IMR-90 (cell line): ENCODE measurements around the gene ZNF714. TPM values are rescaled to one million over a fixed set of nuclear protein-coding genes. Genes with fewer than 3 reads are reported as not detected.

ENCODE experiments used
- ATAC-seq: fragments of 200-7000 bp; cut with Tn5 transposase; 2 replicates; pipeline ENCODE4 v1.9.1; 2020; ENCODE audit warnings: low read depth, mild to moderate bottlenecking, moderate library complexity
- BruUV-seq: library from RNA; stranded (reverse); fragments of 400-500 nt; replicated peaks from 2 replicates; lab custom pipeline; 2021; lab: Mats Ljungman, UMichigan
- CTCF ChIA-PET: fragments of 300-600 bp; formaldehyde crosslinking; extraction: SDS; loops from one replicate; lab custom pipeline; 2021; ENCODE audit warnings: antibody characterized with exemption; lab: Yijun Ruan, JAX
- POLR2A ChIA-PET: fragments of 300-600 bp; sonication (Branson Sonifier 250); formaldehyde crosslinking; loops from one replicate; lab custom pipeline; 2022; ENCODE audit warnings: antibody characterized with exemption; ENCODE audit not compliant: unreplicated experiment; lab: Charles Lee
- DNase-seq: peaks from one replicate; pipeline ENCODE4 v3.0.0; 2013
- H2AFZ ChIP-seq: replicated peaks from 2 replicates; pipeline ENCODE3; 2013; ENCODE audit warnings: low read length, mild to moderate bottlenecking; ENCODE audit not compliant: poor library complexity
- H2AK5ac ChIP-seq: 2 replicates; pipeline ENCODE4 v1.6.1; 2013; ENCODE audit warnings: low read depth, low read length, inconsistent platforms
- H2AK9ac ChIP-seq: replicated peaks from 2 replicates; pipeline ENCODE3; 2013; ENCODE audit warnings: mild to moderate bottlenecking, low read depth, low read length, moderate library complexity; ENCODE audit not compliant: poor library complexity
- H2BK120ac ChIP-seq: 2 replicates; pipeline ENCODE4 v1.6.1; 2013; ENCODE audit warnings: low read depth, low read length, inconsistent platforms
- H2BK15ac ChIP-seq: 3 replicates; pipeline ENCODE4 v1.6.1; 2013; ENCODE audit warnings: low read depth, low read length, inconsistent platforms
- H2BK20ac ChIP-seq: 2 replicates; pipeline ENCODE4 v1.6.1; 2013; ENCODE audit warnings: low read depth, mild to moderate bottlenecking, inconsistent platforms, low read length, moderate library complexity
- H2BK5ac ChIP-seq: 2 replicates; pipeline ENCODE4 v1.6.1; 2013; ENCODE audit warnings: mild to moderate bottlenecking, low read depth, low read length, inconsistent platforms; ENCODE audit not compliant: poor library complexity, severe bottlenecking
- H3K14ac ChIP-seq: replicated peaks from 2 replicates; pipeline ENCODE4 v1.6.1; 2013; ENCODE audit warnings: low read depth, low read length, inconsistent platforms
- H3K18ac ChIP-seq: 2 replicates; pipeline ENCODE4 v1.6.1; 2013; ENCODE audit warnings: low read depth, low read length, control low read depth
- H3K23ac ChIP-seq: 2 replicates; pipeline ENCODE4 v1.6.1; 2013; ENCODE audit warnings: low read depth, low read length, inconsistent platforms
- H3K27ac ChIP-seq: 2 replicates; pipeline ENCODE4 v1.5.1; 2013; ENCODE audit warnings: mild to moderate bottlenecking, control low read depth, low read length; ENCODE audit not compliant: insufficient read depth
- H3K27me3 ChIP-seq: 2 replicates; pipeline ENCODE4 v1.6.1; 2013; ENCODE audit warnings: low read length; ENCODE audit not compliant: control insufficient read depth, insufficient read depth
- H3K36me3 ChIP-seq: 2 replicates; pipeline ENCODE4 v1.6.1; 2013; ENCODE audit warnings: low read length, mixed read lengths; ENCODE audit not compliant: control insufficient read depth, insufficient read depth
- H3K4ac ChIP-seq: 2 replicates; pipeline ENCODE4 v1.6.1; 2013; ENCODE audit warnings: low read depth, low read length, inconsistent platforms
- H3K4me1 ChIP-seq: 2 replicates; pipeline ENCODE4 v1.6.1; 2013; ENCODE audit warnings: low read length, mixed read lengths; ENCODE audit not compliant: control insufficient read depth, insufficient read depth
- H3K4me2 ChIP-seq: 2 replicates; pipeline ENCODE4 v1.6.1; 2013; ENCODE audit warnings: low read depth, mild to moderate bottlenecking, control low read depth, low read length, moderate library complexity
- H3K4me3 ChIP-seq: 2 replicates; pipeline ENCODE4 v1.5.1; 2013; ENCODE audit warnings: low read depth, mild to moderate bottlenecking, control low read depth, low read length, moderate library complexity; ENCODE audit not compliant: insufficient read depth
- H3K56ac ChIP-seq: 2 replicates; pipeline ENCODE4 v1.6.1; 2013; ENCODE audit warnings: low read length, inconsistent platforms; ENCODE audit not compliant: insufficient read depth; ENCODE audit errors: extremely low read depth
- H3K79me1 ChIP-seq, 2 experiments: 2 replicates each; pipeline ENCODE4 v1.6.1; 2013; ENCODE audit warnings: low read length in 2 of 2, inconsistent platforms in 1 of 2, low read depth in 1 of 2
- H3K9ac ChIP-seq: 2 replicates; pipeline ENCODE4 v1.6.1; 2013; ENCODE audit warnings: low read depth, low read length, control low read depth
- H3K9me1 ChIP-seq: 2 replicates; pipeline ENCODE4 v1.6.1; 2013; ENCODE audit warnings: low read length, inconsistent platforms; ENCODE audit not compliant: insufficient read depth
- H3K9me3 ChIP-seq: 2 replicates; pipeline ENCODE4 v1.6.1; 2013; ENCODE audit warnings: low read length; ENCODE audit not compliant: control insufficient read depth, insufficient read depth
- H4K20me1 ChIP-seq: 2 replicates; pipeline ENCODE4 v1.6.1; 2013; ENCODE audit warnings: low read length, inconsistent platforms; ENCODE audit not compliant: insufficient read depth
- H4K5ac ChIP-seq: 2 replicates; pipeline ENCODE4 v1.6.1; 2013; ENCODE audit warnings: mild to moderate bottlenecking, low read depth, low read length, control low read depth
- H4K8ac ChIP-seq, 2 experiments: 2 replicates each; pipeline ENCODE4 v1.6.1; 2013; ENCODE audit warnings: low read depth in 2 of 2, low read length in 2 of 2, control low read depth in 1 of 2, inconsistent platforms in 1 of 2
- H4K91ac ChIP-seq: 2 replicates; pipeline ENCODE4 v1.6.1; 2013; ENCODE audit warnings: low read depth, low read length, inconsistent platforms; ENCODE audit not compliant: insufficient read depth
- FOS ChIP-seq: fragments of 150-350 bp; IDR thresholded peaks from 2 replicates; pipeline ENCODE4 v1.6.1; 2016; ENCODE audit warnings: low read depth, low read length
- MAZ ChIP-seq: IDR thresholded peaks from 2 replicates; pipeline ENCODE4 v1.6.1; 2012; ENCODE audit warnings: low read depth, mild to moderate bottlenecking, low read length, improper control_type of control experiment, moderate library complexity, borderline replicate concordance
- MXI1 ChIP-seq: IDR thresholded peaks from 2 replicates; pipeline ENCODE4 v1.6.1; 2012; ENCODE audit warnings: low read depth, mild to moderate bottlenecking, low read length, moderate library complexity, borderline replicate concordance
- NFE2L2 ChIP-seq: fragments of 150-350 bp; IDR thresholded peaks from 2 replicates; pipeline ENCODE4 v1.6.1; 2016; ENCODE audit warnings: low read depth, mild to moderate bottlenecking, low read length
- POLR2A ChIP-seq: IDR thresholded peaks from 2 replicates; pipeline ENCODE4 v1.6.1; 2012; ENCODE audit warnings: mild to moderate bottlenecking, low read depth, low read length
- RCOR1 ChIP-seq: IDR thresholded peaks from 2 replicates; pipeline ENCODE4 v1.6.1; 2012; ENCODE audit warnings: mild to moderate bottlenecking, low read length, improper control_type of control experiment; ENCODE audit not compliant: insufficient replicate concordance
- RFX5 ChIP-seq: IDR thresholded peaks from 2 replicates; pipeline ENCODE4 v1.8.0; 2012; ENCODE audit warnings: low read depth, mild to moderate bottlenecking, low read length, moderate library complexity
- SMC3 ChIP-seq: fragments of 150-350 bp; IDR thresholded peaks from 2 replicates; pipeline ENCODE4 v1.6.1; 2016; ENCODE audit warnings: low read depth, mild to moderate bottlenecking, antibody characterized with exemption, low read length, moderate library complexity
- WGBS, 2 experiments: methylation state at CpG; one replicate each; pipeline versions ENCODE4 v1.1.5 to v1.1.7; 2013; ENCODE audit warnings: missing lambda C conversion rate in 2 of 2; ENCODE audit not compliant: insufficient read length in 1 of 2; ENCODE audit errors: extremely low coverage in 2 of 2; 5-methylcytosine and 5-hydroxymethylcytosine counted together
- dilution Hi-C: fragments of 300-500 bp; cut with HindIII; formaldehyde crosslinking; loops from one replicate; pipeline ENCODE4 v1.14.3; 2018; ENCODE audit warnings: low sequenced_read_pairs; ENCODE audit not compliant: unreplicated experiment
- in situ Hi-C: fragments of 300-500 bp; cut with MboI; formaldehyde crosslinking; loops from 3 replicates; pipeline ENCODE4 v1.14.3; 2019; ENCODE audit warnings: low sequenced_read_pairs, inconsistent platforms, mixed read lengths
- intact Hi-C: fragments of 100-400 bp; cut with micrococcal nuclease; formaldehyde crosslinking; loops from 2 replicates; pipeline ENCODE4 v1.10.0; 2022
- polyA plus RNA-seq, 3 experiments: library from polyadenylated mRNA; depleted of rRNA; stranded (reverse); fragments of >200 nt; gene quantifications; 2 replicates each; pipeline ENCODE4 v1.2.3, GENCODE V29; 2012; ENCODE audit warnings: low replicate concordance in 1 of 3
- total RNA-seq: library from RNA; depleted of rRNA; stranded (reverse); fragments of >200 nt; gene quantifications from 2 replicates; pipeline ENCODE4 v1.2.3, GENCODE V29; 2012
- TF ChIP-seq, protein P1 (sequence below): fragments of 150-350 bp; IDR thresholded peaks from 2 replicates; pipeline ENCODE4 v1.6.1; 2017; ENCODE audit warnings: mild to moderate bottlenecking, antibody characterized with exemption, low read length, low read depth

Gene ZNF714
- total and polyA plus RNA-seq, 2 of the 4 experiments (the other 2 are of a cell fraction): 7.2 to 14.3 TPM

DNA sequence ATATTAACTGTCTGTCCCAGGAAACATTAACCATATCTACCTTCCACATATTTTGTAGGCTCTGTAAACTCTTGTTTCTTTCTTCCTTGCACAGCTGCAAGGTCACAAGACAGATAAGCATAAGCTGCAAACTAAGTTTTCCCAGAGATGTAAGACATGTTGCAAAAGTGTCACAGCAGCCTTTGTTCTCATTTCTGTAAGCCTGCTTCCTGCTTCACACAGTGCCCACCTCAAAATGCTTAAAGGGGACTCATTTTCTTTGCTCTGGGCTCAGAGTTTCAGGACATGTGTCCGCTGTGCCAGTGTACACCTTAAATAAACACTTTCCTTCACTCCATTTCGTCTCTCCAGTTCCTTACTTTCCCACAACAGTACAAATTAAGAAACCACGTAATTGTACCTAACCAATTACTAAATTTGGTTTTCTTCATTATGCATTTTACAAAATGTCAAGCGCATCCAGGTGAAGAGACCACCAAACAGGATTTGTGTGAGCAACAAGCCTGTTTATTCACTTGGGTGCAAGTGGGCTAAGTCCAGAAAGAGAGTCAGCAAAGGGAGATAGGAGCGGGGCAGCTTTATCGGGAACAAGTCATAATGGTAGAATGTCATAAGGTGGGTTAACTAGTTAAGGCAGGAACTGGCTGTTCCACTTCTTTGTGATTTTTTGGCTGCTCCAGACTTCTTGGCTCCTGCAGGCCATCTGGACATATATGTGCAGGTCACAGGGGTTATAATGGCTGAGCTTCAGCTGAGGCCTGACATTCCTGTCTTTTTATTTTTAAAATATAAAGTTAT lies 47.1 kb downstream of the ZNF714 start:
- intact Hi-C loops: no loop called here
- no peak overlapping the region for H3K14ac ChIP-seq
- WGBS, 2 experiments: 76% methylated on average over 4 of the region's 6 CpGs; no CpG with 5 or more reads in 1 of the 2 experiments
- no peaks in the 10 kb centered on the region for H3K79me1 ChIP-seq
- H2BK120ac ChIP-seq: no peak overlapping the region
- no peaks in the 10 kb centered on the region for H3K4me1 ChIP-seq
- no peaks in the 10 kb centered on the region for H4K20me1 ChIP-seq
- H3K4me2 ChIP-seq: no peak overlapping the region
- no peak overlapping the region for H2BK20ac ChIP-seq
- dilution Hi-C loops: no loop called here
- no peak overlapping the region for H2BK5ac ChIP-seq
- no peak overlapping the region for H4K8ac ChIP-seq
- H2AK5ac ChIP-seq: no peak overlapping the region
- no peaks in the 10 kb centered on the region for H3K27me3 ChIP-seq
- H2BK15ac ChIP-seq: no peak overlapping the region
- H2AK9ac ChIP-seq: no peak overlapping the region
- H4K5ac ChIP-seq: no peak overlapping the region
- ATAC-seq (no peak), DNase-seq (no peak)
- no TSS peak for BruUV-seq
- no peak overlapping the region for H3K9ac ChIP-seq
- no peak overlapping the region for H2AFZ ChIP-seq
- TF ChIP-seq, protein P1, sequence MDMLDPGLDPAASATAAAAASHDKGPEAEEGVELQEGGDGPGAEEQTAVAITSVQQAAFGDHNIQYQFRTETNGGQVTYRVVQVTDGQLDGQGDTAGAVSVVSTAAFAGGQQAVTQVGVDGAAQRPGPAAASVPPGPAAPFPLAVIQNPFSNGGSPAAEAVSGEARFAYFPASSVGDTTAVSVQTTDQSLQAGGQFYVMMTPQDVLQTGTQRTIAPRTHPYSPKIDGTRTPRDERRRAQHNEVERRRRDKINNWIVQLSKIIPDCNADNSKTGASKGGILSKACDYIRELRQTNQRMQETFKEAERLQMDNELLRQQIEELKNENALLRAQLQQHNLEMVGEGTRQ: no peak
- TF ChIP-seq MXI1: no peak
- TF ChIP-seq POLR2A: no peak
- TF ChIP-seq SMC3: no peak
- TF ChIP-seq FOS: no peak
- no peak for TF ChIP-seq RCOR1
- no peak for TF ChIP-seq MAZ
- no peak for TF ChIP-seq NFE2L2
- no peak for TF ChIP-seq RFX5
- no peaks in the 10 kb centered on the region for H3K9me3 ChIP-seq
- H3K4ac ChIP-seq: no peak overlapping the region
- H4K91ac ChIP-seq: no peak overlapping the region
- no peaks in the 10 kb centered on the region for H3K9me1 ChIP-seq
- no peaks in the 10 kb centered on the region for H3K36me3 ChIP-seq
- H3K18ac ChIP-seq: no peak overlapping the region
- H3K4me3 ChIP-seq: no peak overlapping the region
- CTCF ChIA-PET: no interaction called here
- no peak overlapping the region for H3K56ac ChIP-seq
- H3K27ac ChIP-seq: no peak overlapping the region
- no peak overlapping the region for H3K23ac ChIP-seq
- POLR2A ChIA-PET: no interaction called here
- in situ Hi-C loops: no loop called here
